ENCODE data around the gene VDAC2.

DNA sequence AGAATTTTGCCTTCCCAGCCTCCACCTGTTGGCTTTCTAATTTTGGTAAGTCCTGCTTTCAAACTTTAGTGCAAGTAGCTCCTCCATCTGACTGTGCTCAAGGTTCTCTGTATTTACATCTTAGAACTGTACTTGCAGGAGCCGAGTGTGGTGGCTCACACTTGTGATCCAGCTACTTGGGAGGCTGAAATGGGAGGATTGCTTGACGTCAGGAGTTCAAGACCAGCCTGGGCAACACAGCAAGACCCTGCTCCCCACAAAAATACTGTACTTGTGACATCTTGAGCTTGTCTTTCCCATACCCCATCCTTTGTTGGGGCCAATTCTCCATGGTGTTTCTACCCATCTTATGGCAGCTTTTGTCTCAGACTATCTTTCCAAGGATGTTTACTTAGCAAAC is 4.7 kb upstream of the VDAC2 start:
- no peak for TF ChIP-seq CEBPB (IDR thresholded peaks at IDR 0.05; ENCODE audit: borderline replicate concordance in 1 of 2, low read depth in 2 of 2, low read length in 2 of 2)
- TF ChIP-seq CTCF (IDR thresholded peaks at IDR 0.05 in 2 of 3, conservative IDR thresholded peaks at IDR 0.05 in 1 of 3; ENCODE audit: control insufficient read depth in 2 of 3, extremely low read depth in 1 of 3, insufficient read depth in 1 of 3, low read depth in 3 of 3, low read length in 3 of 3) = no peak
- TF ChIP-seq ETV6 (conservative IDR thresholded peaks at IDR 0.05 in 1 of 2, IDR thresholded peaks at IDR 0.05 in 1 of 2; ENCODE audit: borderline replicate concordance in 1 of 2, low read depth in 1 of 2) = no peak
